Gastroesophageal sphincter (tissue), 3 donors: ENCODE measurements around the gene CTNNA3.

ENCODE experiments used
- POLR2A ChIP-seq, 2 donors: fragments of 450-650 bp; IDR thresholded peaks; one replicate each; pipeline ENCODE4 v1.6.1; 2017; ENCODE audit warnings: antibody characterized with exemption in 2 of 2, mild to moderate bottlenecking in 2 of 2, moderate library complexity in 1 of 2
- TF ChIP-seq, protein P1 (sequence below), 4 experiments: fragments of 200-600 bp in 2 of 4; fragments of 450-650 bp in 2 of 4; sonication (generic) in 1 of 4; IDR thresholded peaks; one replicate each; pipeline ENCODE4 v1.5.1; 2017 to 2019; ENCODE audit warnings: antibody characterized with exemption in 4 of 4, mild to moderate bottlenecking in 2 of 4, moderate library complexity in 2 of 4

DNA sequence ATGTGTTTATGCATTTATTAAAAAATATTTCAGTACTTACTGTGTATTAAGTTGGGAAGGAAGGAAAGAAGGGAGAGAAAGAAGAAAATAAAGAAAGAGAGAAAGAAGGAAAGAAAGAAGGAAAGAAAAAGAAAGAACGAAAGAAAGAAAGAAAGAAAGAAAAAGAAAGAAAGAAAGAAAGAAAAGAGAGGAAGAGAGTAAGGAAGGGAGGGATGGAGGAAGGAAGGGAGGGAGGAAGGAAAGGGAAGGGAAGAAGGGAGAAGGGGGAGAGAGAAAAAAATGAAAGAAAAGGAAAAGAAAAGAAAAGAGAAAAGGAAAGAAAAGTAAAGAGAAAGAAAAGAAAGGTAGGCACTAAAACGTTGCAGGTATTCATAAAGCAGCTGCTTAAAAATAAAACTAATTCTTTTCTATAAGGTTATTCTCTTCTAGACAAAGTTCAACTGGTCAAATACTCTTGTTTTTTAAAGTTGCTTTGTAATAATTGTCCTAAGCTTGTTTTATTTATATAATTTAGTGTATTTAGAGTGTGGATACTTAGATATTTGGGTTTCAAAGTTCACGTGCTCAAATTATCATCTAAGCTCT lies 1473.4 kb downstream of the CTNNA3 start:
- TF ChIP-seq, protein P1, sequence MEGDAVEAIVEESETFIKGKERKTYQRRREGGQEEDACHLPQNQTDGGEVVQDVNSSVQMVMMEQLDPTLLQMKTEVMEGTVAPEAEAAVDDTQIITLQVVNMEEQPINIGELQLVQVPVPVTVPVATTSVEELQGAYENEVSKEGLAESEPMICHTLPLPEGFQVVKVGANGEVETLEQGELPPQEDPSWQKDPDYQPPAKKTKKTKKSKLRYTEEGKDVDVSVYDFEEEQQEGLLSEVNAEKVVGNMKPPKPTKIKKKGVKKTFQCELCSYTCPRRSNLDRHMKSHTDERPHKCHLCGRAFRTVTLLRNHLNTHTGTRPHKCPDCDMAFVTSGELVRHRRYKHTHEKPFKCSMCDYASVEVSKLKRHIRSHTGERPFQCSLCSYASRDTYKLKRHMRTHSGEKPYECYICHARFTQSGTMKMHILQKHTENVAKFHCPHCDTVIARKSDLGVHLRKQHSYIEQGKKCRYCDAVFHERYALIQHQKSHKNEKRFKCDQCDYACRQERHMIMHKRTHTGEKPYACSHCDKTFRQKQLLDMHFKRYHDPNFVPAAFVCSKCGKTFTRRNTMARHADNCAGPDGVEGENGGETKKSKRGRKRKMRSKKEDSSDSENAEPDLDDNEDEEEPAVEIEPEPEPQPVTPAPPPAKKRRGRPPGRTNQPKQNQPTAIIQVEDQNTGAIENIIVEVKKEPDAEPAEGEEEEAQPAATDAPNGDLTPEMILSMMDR (IDR thresholded peaks at IDR 0.05): no peak
- no peak for TF ChIP-seq POLR2A (IDR thresholded peaks at IDR 0.05)
